GM18498 (cell line): Measurements from ENCODE around the gene IL20.

Experiments used
- ATAC-seq: cut with Tn5 transposase; IDR thresholded peaks from one replicate; pipeline ENCODE4 v1.9.1; 2021; ENCODE audit warnings: mild to moderate bottlenecking, moderate library complexity; ENCODE audit not compliant: unreplicated experiment

IL20 gene

DNA sequence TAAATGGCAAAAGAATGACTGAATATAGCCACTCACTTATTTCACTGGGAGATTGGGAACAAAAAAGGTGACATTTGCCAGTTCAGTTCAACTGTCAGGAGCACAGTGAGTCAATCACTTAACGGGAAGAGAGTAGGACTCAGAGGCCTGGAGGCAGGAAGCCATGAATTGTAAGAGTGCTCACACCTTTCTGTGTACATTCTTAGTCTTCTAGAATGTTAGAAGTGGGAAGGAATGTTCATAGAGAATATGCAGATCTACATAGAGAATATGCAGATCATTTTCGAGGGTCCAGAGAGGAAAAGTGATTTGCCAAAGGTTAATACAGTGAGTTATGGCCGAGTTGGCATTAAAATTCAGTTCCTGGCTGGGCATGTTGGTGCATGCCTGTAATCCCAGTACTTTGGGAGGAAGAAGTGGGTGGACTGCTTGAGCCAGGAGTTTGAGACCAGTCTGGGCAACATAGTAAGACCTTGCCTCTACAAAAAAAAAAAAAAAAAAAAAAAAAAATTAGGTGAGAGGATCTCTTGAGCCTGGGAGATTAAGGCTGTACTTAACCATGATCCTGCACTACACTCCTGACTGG, 8.3 kb downstream of the IL20 start:
- no peak for ATAC-seq

- no peak for ATAC-seq
Measured at GRCh38 chr1:206875752-206876377, 10.4 kb downstream of the IL20 start.

- no peak for ATAC-seq
Measured at GRCh38 chr1:206878456-206878855, 13.0 kb downstream of the IL20 start.

GRCh38 chr1:206880314-206880713, 14.9 kb downstream of the IL20 start:
- no peak for ATAC-seq

- no peak for ATAC-seq
Measured at GRCh38 chr1:206882555-206882954, 17.1 kb downstream of the IL20 start.

DNA sequence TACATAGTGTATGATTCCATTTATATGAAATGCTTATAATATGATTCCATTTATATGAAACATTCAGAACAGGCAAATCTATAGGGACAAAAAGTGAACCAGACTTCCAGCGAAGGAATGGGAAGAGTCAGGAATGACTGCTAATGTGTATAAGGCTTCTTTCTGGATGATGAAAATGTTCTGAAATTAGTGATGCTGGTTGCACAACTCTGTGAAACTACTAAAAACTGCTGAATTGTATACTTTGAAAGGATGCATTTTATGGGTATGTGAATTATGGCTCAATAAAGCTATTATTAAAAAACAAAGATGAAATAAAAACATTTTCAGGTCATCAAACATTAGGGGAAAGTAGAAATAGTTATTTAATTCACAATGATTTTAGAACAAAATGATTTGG, 17.7 kb downstream of the IL20 start:
- ATAC-seq = no peak

DNA sequence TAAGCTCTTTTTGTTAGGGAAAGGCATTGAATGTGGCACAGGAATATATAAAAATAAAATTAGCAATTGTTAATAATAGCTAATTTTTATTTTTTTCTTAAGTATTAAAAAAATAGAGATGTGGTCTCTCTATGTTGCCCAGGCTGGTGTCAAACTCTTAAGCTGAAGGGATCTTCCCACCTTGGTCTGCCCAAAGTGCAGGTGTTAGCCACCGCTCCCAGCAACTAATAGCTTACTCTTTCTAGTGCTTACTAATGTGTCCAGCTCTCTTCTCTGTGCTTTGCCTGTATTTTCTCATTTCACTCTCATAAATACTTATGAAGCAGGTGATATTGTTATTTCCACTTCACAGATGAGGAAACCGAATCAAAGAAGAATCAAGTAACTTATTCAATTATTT, 18.5 kb downstream of the IL20 start:
- no peak for ATAC-seq

GRCh38 chr1:206885341-206886060, 20.1 kb downstream of the IL20 start:
- no peak for ATAC-seq

DNA sequence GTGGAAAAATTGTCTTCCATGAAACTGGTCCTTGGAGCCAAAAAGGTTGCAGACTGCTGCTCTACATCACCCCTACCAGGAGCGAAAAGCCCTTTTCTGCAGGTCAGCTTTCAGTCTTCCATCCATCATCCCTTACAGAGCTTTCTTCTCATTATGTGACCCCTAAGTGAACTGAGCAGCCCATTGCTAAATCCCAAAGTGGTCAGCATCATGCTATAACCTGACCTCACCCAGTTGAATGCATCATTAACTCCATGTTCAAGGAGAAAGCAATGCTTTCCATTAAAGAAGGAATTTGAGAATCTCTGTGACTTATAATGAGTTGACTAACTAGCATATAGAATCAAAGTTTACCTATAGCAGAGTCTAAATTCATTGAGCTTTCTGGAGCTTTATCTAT, 21.4 kb downstream of the IL20 start:
- ATAC-seq = no peak

- ATAC-seq = no peak
Measured at GRCh38 chr1:206887701-206888100, 22.3 kb downstream of the IL20 start.

- no peak for ATAC-seq
Measured at GRCh38 chr1:206890125-206891060, 25.0 kb downstream of the IL20 start.

DNA sequence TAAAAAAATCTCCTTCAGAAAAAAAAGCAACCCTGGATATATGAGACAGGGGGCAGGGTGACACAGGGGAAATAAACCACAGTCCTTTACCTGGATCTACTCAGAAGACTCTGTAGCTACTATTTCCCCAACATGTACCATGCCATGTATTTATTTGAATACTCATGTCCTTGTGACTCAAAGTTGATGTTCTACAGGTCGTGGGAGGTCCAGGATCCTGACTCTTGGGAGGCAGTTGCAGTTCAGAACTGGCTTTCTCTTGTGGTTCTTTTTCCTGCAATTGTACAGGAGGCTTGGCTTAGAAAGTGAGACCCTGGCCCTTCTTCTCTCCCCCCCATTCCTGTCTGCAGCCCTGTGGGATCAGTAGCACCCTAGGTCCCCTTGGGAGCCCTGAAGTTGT, 26.0 kb downstream of the IL20 start:
- no peak for ATAC-seq

DNA sequence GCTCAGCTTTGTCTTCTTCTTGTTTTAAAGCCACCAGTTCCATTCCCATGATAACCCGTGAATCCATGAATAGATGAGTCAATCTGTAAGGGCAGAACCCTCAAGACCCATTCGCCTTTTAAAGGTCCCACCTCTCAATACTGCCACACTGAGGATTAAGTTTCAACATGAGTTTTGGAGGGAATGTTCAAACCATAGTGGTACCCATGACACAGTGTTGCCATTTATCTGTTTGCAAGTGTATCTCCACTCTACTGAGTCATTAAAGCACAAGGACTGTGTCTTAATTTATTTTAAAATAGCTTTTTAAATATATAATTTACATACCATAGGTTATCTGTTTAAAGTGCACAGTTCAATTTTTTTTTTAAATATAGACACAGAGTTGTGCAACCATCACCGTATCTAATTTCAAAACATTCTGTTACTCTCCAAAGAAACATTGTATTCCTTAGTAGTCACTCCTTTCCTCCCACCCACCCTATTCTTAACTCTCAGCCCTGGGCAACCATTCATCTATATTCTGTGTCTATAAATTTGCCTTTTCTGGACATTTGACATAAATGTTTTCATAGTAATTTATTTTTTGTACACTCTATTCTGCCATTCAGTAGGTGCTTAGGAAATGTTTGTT, 27.0 kb downstream of the IL20 start:
- no peak for ATAC-seq

- no peak for ATAC-seq
Measured at GRCh38 chr1:206893380-206893779, 28.0 kb downstream of the IL20 start.

DNA sequence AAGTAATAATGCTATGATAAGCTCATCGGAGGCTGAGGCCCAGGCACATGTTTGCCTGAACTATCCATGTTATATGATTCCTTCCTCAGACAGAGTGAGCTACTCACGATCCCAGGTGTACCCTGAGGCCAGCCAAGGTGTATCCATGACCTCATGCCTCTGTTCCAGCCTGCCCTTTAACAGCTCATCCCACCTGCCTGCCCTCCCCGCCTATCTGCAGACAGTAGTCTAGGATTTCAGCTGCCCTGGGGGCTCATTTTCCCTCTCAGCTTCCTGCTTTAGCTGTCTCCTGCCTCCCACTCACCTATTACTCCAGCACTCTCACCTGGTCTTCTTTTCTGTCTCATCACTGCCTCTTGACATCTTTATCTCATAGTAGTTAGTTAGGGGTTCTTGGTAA, 29.9 kb downstream of the IL20 start:
- no peak for ATAC-seq

DNA sequence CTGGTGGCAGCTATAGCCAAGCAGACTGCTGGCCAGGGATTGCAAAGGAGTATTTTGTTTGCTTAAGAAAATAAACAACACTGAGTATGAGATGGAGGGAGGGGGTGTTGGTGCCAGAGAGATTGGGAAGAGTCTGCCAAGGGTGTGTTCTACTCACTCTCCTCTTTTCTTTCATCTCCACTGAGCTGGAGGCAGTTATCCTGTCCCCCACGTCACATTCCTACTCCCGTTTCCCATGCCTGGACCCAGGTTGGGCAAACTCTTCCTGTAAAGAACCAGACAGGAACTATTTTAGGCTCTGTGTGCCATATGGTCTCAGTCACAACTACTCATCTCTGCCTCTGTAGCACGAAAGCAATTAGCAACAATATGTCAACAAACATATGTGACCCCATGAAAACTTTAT, 30.4 kb downstream of the IL20 start:
- no peak for ATAC-seq

GRCh38 chr1:206896261-206896660, 30.8 kb downstream of the IL20 start:
- ATAC-seq = no peak

- no peak for ATAC-seq
Measured at GRCh38 chr1:206897175-206897574, 31.8 kb downstream of the IL20 start, which contains the start of gene IL24. TSS of gene IL24 (plus strand) at chr1:206897443. CDS start at chr1:206897833, 390 bp downstream.

DNA sequence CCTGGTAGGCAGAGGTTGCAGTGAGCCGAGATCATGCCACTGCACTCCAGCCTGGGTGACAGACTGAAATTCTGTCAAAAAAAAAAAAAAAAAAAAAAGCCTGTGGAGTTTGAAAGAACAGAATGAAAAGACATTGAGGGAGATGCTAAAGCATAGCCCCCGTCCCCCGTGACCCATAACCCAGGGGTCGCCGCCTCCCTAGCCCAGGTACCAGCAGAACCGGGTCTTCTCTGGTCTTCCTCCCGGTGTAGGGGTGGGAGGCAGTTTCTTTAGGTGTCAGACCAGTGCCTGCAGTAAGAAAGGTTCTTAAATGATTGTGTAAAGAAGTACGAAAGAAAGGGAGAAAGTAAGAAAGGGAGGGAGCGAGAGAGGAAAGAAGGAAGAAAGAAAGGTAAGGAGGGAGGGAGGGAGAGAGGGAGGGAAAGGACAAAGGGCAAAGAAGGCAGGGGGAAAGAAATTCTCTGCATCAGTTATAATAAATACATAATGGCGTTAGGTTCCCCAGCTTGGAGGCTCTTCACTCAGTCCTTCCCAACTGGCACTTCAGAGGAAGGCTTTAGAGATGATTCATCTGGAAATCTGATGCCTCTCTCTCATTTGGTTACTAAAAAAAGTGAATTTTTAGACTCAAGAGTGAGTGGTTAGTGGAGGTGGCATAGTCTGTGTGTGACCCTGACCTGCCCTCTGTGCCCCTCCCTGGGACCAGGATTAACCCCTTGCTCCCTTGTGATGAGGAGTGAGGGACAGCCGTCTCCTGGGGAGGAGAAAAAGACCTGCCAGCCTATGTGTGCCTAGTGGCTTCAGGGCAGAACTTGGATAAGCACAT, 32.9 kb downstream of the IL20 start:
- ATAC-seq = no peak

GRCh38 chr1:206898915-206899431, 33.5 kb downstream of the IL20 start:
- no peak for ATAC-seq
